ENCODE measurements around the gene ZMIZ1.

ZMIZ1 gene

GRCh38 chr10:79241990-79242619, 173.3 kb downstream of the ZMIZ1 start:
- peak overlapping the region; percentile 53 for H3K4me2 ChIP-seq
- peak overlapping the region; percentile 93 for H3K27ac ChIP-seq
- H3K9ac ChIP-seq, result peak overlapping the region; percentile 91
- no peaks in the 10 kb centered on the region for H3K27me3 ChIP-seq (ENCODE audit: insufficient read depth, low read depth)
- H3K36me3 ChIP-seq (ENCODE audit: insufficient read depth), result no peaks in the 10 kb centered on the region
- no peak overlapping the region for H3K4me3 ChIP-seq (IDR thresholded peaks at IDR 0.05; ENCODE audit: insufficient read depth, low read depth, low read length)
- H2AFZ ChIP-seq (ENCODE audit: low read depth), result peak overlapping the region; percentile 59
- H3K4me1 ChIP-seq (ENCODE audit: low read depth, poor library complexity, severe bottlenecking), result peaks cover 38% of the 10 kb centered on the region
- H4K20me1 ChIP-seq (ENCODE audit: insufficient read depth), result no peaks in the 10 kb centered on the region
- no peak for TF ChIP-seq CTCF (conservative IDR thresholded peaks at IDR 0.05; ENCODE audit: low read depth, low read length)
- peaks cover 35% of the 10 kb centered on the region for H3K79me2 ChIP-seq (ENCODE audit: insufficient read depth, low read depth)

GRCh38 chr10:79242620-79243152, 173.9 kb downstream of the ZMIZ1 start:
- H3K4me2 ChIP-seq, result peak overlapping the region; percentile 60
- no peaks in the 10 kb centered on the region for H3K36me3 ChIP-seq (ENCODE audit: insufficient read depth)
- H3K9ac ChIP-seq, result peak overlapping the region; percentile 91; the same call in 1 of the 2 replicates
- H3K4me3 ChIP-seq (IDR thresholded peaks at IDR 0.05; ENCODE audit: insufficient read depth, low read depth, low read length), result no peak overlapping the region
- H3K79me2 ChIP-seq (ENCODE audit: insufficient read depth, low read depth), result peaks cover 41% of the 10 kb centered on the region
- peak overlapping the region; percentile 93 for H3K27ac ChIP-seq
- H3K27me3 ChIP-seq (ENCODE audit: insufficient read depth, low read depth), result no peaks in the 10 kb centered on the region
- peaks cover 43% of the 10 kb centered on the region for H3K4me1 ChIP-seq (ENCODE audit: low read depth, poor library complexity, severe bottlenecking)
- no peaks in the 10 kb centered on the region for H4K20me1 ChIP-seq (ENCODE audit: insufficient read depth)
- no peak for TF ChIP-seq CTCF (conservative IDR thresholded peaks at IDR 0.05; ENCODE audit: low read depth, low read length)
- peak overlapping the region; percentile 57; the same call in 1 of the 2 replicates for H2AFZ ChIP-seq (ENCODE audit: low read depth)

GRCh38 chr10:79243181-79244067, 174.7 kb downstream of the ZMIZ1 start:
- no peak for TF ChIP-seq CTCF (conservative IDR thresholded peaks at IDR 0.05; ENCODE audit: low read depth, low read length)
- Histone ChIP-seq H3K27ac (peak overlapping the region; percentile 93), H4K20me1 (ENCODE audit: insufficient read depth) (no peaks in the 10 kb centered on the region), H3K36me3 (ENCODE audit: insufficient read depth) (no peaks in the 10 kb centered on the region), H3K79me2 (ENCODE audit: insufficient read depth, low read depth) (peaks cover 48% of the 10 kb centered on the region), H2AFZ (ENCODE audit: low read depth) (peak overlapping the region; percentile 54), H3K27me3 (ENCODE audit: insufficient read depth, low read depth) (no peaks in the 10 kb centered on the region), H3K4me2 (peak overlapping the region; percentile 69), H3K4me1 (ENCODE audit: low read depth, poor library complexity, severe bottlenecking) (peaks cover 51% of the 10 kb centered on the region), H3K9ac (peak overlapping the region; percentile 91), H3K4me3 (IDR thresholded peaks at IDR 0.05; ENCODE audit: insufficient read depth, low read depth, low read length) (no peak overlapping the region)

DNA sequence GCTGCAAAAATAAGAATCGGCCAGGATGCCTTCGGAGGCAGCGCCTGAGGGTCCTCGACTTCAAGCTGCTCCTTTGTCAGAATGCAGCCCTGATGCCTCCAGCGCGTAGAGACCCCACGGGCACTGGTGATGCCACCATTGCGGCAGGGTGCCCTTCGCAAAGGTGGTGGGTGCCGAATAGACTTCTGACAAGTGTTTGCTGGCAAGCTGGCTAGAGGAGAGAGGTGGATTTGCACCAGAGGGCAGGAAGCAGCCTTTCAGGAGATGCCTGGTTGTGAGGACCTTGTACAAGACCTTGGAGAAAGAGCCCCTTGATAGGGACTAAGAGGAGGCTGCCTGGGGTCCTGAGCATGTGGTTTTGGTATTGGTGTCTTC, 175.3 kb downstream of the ZMIZ1 start:
- no peak for TF ChIP-seq CTCF (conservative IDR thresholded peaks at IDR 0.05; ENCODE audit: low read depth, low read length)
- Histone ChIP-seq H3K4me1 (ENCODE audit: low read depth, poor library complexity, severe bottlenecking) (peaks cover 57% of the 10 kb centered on the region), H4K20me1 (ENCODE audit: insufficient read depth) (no peaks in the 10 kb centered on the region), H3K79me2 (ENCODE audit: insufficient read depth, low read depth) (peaks cover 55% of the 10 kb centered on the region), H2AFZ (ENCODE audit: low read depth) (peak overlapping the region; percentile 54), H3K4me2 (peak overlapping the region; percentile 69), H3K36me3 (ENCODE audit: insufficient read depth) (no peaks in the 10 kb centered on the region), H3K9ac (peak overlapping the region; percentile 91), H3K27ac (peak overlapping the region; percentile 93), H3K27me3 (ENCODE audit: insufficient read depth, low read depth) (no peaks in the 10 kb centered on the region), H3K4me3 (IDR thresholded peaks at IDR 0.05; ENCODE audit: insufficient read depth, low read depth, low read length) (no peak overlapping the region)

Measured in KMS-11 (cell line).